NCI-H2227 (cell line): ENCODE measurements around the gene ZNF580.

Experiments used
- DNase-seq: peaks from one replicate; lab custom pipeline; 2025; ENCODE audit not compliant: unreplicated experiment; lab: John Stamatoyannopoulos, UW

Gene ZNF580

DNA sequence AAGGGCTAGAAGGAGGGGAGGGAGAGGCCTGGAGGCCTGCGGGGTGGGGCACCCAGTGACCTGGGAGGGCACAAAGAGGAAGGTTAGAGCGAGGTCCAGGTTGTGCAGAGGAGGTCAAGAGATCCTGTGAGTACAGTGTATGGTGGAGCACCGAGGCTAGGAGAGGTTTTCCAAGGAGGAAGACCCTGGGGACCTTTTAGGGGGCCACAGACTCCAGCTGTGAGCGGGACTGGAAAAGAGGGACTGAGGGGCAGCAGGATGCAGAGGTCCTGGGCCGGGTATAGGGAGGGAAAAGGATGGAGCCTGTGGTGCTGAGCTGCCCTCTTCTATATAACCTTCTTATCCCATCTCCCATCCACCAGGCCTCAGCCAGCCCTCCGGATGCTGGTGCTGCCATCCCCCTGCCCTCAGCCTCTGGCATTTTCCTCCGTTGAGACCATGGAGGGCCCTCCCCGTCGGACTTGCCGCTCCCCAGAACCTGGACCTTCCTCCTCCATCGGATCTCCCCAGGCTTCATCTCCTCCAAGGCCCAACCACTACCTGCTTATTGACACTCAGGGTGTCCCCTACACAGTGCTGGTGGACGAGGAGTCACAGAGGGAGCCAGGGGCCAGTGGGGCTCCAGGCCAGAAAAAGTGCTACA is 3.5 kb downstream of the ZNF580 start:
- DNase-seq: no peak

DNA sequence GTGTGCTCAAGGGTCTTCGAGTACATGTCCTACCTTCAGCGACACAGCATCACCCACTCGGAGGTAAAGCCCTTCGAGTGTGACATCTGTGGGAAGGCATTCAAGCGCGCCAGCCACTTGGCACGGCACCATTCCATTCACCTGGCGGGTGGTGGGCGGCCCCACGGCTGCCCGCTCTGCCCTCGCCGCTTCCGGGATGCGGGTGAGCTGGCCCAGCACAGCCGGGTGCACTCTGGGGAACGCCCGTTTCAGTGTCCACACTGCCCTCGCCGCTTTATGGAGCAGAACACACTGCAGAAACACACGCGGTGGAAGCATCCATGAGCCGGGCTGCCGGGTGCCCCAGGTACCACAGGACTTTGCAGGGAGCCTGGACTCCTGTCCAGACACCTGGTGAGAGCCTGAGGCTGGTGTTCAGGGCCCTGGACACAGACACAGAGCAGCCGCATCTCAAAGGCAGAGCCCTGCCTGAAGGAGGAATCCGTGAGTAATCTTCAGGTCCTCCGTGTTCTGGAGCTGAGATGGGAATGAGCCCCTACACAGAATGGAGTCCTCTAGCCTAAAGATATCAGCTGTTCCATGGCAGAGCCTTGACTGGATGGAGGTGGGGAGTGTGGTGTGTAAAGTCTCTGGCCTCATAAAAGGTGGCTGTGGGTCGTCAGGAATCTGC is 4.2 kb downstream of the ZNF580 start:
- no peak for DNase-seq

DNA sequence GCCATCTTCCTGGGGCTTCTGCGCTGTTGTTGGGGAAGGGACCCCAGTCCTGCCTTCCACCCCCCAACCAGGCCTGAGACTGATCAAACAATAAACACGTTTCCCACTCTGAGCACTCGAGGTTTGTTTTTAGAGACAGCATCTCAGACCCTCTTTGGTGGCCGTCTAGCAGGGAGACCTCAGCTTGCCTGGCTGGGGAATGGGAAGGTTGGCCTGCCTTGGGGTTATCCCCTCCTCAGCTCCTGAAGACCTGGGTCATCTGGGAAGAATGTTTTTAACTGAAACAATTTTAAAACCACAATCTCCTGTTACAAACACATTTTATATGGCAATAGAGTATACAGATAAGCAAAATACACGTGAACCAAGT is 4.7 kb downstream of the ZNF580 start:
- no peak for DNase-seq

DNA sequence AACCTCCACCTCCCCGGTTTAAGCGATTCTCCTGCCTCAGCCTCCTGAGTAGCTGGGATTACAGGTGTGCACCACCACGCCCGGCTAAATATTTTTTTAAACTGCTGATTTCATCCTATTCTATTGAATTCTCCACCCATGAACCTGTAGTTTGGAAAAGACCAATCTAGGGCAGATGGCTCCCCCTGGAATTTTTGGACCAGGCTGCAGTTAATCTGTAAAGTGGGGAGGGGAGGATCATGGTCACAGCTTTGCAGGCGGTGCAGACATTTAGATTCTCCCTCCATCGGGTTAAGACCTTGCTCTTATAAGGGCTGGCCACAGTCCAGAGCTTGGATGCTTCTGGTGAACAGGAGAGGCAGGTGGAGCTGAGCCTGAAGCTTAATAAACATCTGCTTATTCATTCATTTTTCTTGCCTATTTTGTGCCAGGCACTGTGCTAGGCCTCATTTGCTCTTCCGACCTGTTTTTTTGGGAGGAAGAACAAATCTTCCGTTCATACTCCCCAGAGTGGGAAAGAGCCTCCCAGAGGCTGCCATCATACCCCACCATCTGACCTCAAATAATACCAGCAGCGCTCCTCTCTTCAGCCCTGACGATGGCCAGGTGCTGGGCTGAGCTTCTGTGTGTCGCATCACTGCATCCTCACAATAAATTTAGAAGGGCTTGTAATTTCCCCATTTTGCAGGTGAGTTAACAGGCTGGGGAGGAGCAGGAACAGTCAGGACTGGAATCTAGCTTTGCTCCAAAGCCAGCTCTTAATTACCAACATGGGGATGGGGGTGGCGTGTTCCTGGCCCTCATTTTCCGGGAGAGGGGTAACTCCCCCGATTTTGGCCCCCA is 6.3 kb downstream of the ZNF580 start:
- no peak for DNase-seq

DNA sequence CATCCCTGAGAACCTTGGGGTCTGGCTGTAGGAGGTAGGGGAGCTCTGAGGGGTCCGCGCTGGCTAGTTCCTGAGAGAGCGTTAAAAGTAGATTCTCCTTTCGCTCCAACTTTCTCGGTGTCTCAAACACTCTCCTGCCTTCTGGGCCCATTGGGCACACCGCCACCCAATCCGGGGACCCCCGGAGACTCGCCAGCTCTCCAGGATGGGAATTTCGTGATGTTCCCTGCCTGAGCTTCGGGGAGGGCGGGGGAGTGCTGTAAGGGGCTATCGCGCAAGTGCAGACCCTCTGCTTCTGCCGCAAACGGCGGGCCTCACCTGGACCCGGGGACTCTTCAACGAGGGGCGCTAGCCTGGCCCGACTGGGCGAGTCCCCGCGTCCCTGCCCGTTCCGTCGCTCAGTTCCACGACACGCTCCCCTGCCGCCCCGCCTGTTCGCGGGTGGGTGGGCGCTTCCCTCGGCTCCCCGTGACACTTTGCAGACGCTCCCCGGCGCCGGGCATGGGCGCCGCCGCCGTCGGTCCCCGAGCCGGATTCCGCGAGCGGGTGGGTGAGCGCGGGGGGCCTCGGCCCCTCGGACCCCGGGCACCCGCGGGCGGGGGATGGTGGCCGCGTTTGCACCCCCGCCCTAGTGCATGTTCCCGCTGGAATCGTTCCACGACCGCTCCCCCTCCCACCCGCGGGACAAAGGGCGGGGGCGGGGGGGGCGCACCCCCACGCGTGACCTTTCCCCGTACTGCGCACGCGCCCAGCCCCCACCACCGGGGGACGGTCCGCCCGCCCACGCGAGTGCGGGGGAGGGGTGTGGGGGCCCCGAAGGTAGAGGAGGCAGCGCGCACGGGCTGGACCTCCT is 7.2 kb downstream of the ZNF580 start, which contains the start of gene CCDC106:
Gene CCDC106 (plus strand): TSS at position 481 of the 853 bp plus-strand sequence. CDS start 835 bp downstream, outside the sequence.
- peak; percentile 94 for DNase-seq

DNA sequence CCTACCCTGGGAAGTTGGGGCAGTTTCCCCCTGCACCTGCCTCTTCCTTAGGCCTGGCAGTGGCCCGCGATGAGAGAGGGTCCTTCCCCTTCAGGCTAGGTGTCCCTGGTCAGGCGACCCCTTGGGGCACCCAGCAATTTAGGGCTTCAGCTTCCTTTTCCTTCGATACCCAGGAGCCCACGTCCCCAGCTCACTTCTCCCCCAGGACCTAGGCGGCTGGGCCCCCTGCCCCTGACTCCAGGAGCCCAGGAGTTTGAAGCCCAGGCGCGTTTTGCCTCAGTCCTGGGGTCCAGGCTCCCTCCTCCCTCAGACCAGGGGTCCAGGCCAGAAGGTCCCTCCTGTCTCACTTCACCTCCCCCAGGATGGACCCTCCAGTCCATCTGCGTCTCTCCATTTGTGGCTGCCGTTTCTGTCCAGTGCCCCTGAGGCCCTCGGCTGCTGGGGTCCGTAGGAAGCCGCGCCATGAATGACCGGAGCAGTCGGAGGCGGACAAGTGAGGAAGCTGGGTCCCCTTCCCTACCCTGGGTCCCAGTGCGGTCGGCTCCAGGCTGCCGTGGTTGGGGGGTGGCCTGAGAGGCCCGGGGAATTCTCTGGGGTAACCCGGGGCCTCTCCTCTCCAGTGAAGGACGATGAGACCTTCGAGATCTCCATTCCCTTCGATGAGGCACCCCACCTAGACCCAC is 7.9 kb downstream of the ZNF580 start:
- DNase-seq: no peak

DNA sequence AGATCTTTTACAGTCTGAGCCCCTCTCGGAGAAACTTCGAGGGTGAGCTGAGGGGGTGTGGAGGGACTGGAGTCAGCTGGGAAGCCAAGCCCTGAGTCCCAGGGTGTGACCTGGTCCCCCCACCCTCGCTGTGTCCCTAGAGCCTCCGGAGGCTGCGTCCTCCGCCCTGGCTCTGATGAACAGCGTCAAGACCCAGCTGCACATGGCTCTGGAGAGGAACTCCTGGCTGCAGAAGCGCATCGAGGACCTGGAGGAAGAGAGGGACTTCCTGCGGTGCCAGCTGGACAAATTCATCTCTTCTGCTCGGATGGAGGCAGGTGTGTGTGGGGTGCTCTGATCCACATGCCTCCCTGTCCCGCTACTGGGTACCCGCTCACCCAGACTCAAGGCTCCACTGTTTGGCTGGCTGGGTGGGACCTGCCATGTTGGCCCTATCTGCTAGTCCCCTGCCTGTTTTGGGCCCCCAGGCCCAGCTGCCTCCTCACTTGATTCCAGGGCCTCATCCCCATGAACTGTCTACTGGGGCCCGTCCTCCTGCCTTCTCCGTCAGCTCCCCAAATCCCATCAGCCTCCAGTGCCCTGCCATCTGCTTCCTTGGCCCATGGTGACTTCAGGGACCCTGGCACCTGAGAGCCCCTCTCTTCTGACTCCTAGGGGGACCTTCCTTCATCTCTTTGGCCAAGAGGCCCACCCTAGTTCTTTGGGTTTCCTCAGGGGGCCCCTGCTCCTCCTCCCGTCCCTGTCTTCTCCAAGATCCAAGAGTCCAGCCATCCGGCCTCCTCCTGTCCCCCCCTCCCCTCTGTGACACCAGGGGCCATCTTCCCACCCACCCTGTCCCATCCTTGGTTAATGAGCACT is 8.7 kb downstream of the ZNF580 start:
- no peak for DNase-seq

DNA sequence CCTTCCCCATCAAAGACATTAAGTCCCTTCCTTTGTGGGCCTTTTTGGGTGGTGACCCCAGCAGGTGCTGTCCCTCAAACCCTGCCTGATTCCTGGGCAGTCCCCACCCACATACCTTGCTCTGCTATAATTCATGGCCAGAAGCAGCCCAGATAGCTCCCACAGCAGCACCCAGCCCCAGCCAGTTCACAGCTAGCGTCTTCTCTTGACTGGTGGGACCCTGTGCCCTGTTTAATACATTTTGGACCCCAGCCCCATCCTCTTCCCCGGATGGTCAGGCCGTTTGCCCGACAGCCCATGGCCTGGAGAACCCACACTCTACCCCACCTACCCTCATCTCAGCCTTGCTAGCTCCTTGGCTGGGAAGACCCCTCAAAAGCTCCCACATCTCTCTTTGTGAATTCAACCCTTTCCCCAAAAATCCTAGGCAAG is 9.3 kb downstream of the ZNF580 start:
- no peak for DNase-seq

DNA sequence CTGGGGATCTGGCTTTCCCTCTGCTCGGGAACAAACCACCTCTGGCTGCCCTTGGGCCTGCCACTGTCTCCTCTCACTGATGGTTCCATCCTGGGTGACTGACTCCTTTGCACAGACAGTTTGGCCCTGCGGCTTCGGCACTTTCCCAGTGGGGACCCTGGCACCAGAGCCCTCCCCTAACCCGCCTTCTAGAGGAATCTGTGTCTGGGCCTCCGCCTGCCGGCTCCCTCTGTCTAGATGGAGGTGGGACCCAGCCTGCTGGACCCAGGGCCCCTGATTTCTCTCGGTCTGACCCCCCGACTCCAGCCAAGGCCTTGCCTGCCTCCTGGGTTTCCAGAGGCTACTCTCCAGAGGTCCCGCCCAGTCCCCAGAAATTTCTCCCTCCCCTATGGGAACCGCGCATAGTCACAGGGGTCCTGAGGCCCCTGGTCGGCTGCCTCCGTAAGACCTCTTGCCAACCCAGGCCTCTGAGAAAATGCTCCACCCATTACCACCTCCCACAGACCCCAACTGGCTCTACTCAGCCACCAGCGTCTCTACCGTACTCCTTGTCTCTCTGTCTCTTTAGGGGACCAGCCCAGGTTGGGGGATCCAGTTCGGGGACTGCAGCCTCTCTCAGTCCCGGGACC is 9.9 kb downstream of the ZNF580 start:
- no peak for DNase-seq

DNA sequence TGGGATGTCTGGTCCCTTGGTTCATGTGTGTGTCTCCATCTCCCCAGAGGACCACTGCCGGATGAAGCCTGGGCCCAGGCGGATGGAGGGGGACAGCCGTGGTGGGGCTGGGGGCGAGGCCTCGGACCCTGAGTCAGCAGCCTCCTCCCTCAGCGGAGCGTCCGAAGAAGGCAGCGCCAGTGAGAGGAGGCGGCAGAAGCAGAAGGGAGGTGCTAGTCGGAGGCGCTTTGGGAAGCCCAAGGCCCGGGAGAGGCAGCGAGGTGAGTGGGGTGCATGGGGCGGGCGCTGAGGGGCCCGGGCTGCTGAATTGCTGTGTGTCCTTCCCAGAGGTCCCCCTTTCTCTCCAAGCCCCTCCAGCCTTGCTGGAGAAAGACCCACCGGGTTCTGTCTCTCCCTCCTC is 10.4 kb downstream of the ZNF580 start:
- no peak for DNase-seq

DNA sequence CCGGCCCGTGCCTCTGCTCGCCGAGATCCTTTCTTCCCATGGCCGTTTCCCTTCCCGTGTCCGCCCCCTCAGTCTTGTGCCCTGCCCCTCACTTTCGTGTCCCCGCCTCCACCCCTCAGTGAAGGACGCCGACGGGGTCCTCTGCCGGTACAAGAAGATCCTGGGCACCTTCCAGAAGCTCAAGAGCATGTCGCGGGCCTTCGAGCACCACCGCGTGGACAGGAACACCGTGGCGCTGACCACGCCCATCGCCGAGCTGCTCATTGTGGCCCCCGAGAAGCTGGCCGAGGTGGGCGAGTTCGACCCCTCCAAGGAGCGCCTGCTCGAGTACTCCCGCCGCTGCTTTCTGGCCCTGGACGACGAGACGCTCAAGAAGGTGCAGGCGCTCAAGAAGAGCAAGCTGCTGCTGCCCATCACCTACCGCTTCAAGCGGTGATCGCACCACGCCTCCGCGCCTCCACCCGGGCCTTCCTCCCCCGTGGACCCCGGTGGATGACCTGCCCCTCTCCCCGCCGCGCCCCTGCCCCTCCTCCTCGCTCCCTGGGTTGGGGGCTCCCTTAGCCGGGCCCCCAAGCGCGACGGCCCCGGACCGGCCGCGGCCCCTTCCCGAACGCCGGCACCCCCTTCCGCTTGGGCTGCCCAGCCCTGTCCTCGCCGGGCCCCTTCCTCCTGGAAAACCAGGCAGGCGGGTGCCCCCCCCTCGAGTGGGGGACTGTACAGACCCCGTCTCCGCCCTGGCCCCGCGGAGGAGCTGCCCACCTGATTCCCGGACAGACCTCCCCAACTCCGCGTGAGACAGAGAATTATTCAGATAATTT is 11.7 kb downstream of the ZNF580 start:
- no peak for DNase-seq

DNA sequence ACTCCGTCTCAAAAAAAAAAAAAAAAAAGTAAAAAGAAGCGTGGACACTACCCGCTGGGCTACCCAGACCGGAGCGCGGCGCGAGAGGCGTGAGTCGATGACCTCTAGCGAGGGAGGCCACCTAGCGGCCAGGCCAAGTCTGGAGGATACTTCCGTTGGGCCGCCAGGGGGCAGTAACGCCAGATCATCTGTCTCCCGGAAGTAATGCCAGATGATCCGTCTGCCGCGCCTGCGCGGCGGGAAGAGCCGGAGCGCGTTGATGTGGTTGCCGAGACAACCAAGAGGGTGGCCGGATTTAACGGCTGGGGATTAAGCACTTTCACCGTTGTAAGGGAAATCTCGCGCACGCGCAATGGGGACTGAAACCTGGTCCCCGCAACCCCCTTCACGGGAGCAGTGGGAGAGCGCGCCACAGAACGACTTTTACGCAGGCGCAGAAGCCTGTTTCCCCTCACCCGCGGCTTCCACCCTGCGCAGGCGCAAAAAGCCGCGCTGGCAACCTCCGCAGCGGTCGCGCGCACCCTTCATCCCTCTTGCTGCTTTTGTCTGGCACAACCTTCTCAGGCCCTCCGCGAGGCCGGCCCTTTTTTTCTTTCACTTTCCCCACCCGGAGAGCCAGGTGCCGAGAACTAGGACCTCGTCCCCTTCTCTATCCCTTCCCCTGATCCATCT is 13.0 kb downstream of the ZNF580 start:
- peak; percentile 100 for DNase-seq

DNA sequence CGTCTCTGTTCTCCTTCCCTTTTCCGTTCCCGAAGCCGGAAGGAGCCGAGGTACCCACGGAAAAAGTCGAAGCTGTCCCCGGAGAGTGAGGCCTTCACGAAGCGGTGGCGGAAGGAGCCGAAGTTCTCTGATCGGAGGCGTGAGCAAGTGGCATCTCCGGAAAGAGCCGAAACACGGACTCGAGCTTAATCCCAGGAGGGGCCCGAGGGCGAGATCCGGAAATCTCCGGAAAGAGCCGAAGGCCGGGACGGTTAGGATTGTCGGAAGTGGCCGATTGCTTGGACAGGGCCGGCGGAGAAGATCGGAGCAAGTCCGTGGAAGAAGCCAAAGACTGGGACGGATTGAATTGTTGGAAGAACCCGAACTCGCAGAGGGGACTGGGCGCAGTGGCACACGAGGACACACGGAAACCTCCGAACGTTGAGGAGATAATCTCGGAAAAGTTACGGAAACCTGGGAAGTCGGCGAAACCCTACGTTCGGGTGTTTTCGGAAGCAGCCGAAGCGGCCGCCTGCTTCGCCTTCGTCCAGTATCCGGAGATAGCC is 13.6 kb downstream of the ZNF580 start:
- DNase-seq: peak; percentile 100

DNA sequence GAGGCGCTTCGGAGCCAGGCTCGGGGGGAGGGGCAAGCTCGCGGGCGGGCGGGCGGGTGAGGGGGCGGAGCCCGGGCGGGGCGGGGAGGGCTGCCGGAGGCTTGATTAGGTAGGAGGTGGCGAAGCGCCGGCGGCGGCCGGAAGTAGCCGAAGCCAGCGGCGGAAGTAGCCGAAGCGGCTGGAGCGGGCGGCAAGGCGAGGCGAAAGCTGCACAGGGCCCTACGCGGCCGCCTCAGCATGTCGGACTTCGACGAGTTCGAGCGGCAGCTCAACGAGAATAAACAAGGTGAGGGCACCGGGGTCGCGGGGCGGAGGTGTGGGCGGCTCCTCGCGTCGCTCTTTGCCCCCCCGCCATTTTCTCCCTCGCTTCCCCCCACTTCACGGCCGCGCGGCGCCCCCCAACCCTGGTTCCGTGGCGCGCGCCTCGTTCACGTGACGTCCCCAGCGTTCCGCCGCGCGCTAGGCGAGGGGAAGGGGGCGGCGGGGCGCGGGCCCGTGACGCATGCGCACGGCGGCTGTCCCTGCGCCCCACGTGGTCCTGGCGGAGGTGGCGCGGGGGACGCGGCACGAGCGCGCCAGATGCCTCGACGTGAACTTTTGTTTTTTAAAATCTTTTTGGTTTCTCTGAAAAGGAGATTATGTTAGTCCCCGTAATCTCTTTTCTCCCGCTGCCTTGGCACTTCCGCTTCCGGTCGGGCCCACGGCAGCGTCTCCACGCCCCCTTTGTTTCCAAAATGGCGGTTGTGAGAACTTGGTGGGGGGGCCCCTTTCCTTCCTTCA is 14.3 kb downstream of the ZNF580 start, which contains the start of gene U2AF2:
Gene U2AF2 (plus strand): TSS at position 168 of the 780 bp plus-strand sequence. CDS start 70 bp downstream, at position 238.
- DNase-seq: peak; percentile 99

DNA sequence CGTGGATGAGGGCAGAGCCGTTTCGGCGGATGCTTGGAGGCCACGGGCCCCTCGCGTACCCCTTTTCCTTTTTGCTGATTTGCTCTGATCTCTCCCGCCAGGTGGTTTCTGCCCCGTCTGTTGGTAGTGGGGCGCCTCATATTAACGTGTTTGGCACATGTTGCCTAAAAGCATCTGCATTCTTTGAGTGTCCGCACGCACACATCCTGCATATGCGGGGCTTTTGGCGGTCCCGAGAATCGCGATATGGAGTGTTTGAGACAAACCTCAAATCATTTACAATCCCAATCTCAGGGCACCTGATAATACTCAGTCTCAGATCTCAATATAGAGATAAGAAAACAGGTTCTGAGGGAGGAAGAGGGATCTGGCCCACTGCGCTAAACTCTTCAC is 14.8 kb downstream of the ZNF580 start:
- DNase-seq: no peak

DNA sequence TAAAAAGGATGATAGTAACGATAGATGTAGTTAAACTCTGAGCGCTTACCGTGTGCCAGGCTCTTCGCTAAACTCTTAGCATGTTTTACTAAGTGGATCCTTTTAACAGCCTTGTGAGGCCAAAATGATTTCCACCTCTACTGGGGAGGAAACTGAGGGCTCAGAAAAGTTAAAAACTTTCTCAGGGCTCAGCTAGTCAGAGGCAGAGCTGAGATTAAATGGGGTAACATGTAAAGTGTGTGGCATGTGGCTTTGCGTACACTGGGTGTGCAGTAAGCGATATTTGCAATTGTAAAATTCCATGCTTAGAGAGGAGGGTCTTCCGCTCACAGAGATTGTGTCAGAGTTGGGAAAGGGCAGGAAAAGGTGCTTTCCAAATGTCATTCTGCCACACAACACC is 15.8 kb downstream of the ZNF580 start:
- DNase-seq: no peak
